SK-N-MC (cell line): ENCODE measurements around the gene BMP2K.
"Not testable (repeated sequence)": the region's sequence is repeated elsewhere in the genome, so short reads cannot be mapped to it uniquely, and the experiment has no call there.

Experiments
- DNase-seq: peaks from one replicate; pipeline ENCODE4 v3.0.0-alpha.2; 2011; ENCODE audit warnings: low read depth, low spot score
- H3K27ac ChIP-seq: fragments of 200-600 bp; sonication (generic); 2 replicates; pipeline ENCODE4 v1.5.1; 2016; ENCODE audit warnings: mixed run types
- H3K36me3 ChIP-seq: fragments of 200-600 bp; sonication (generic); 2 replicates; pipeline ENCODE4 v1.6.1; 2017; ENCODE audit warnings: antibody characterized with exemption, low read length, mixed read lengths; ENCODE audit not compliant: insufficient read depth
- H3K4me3 ChIP-seq: fragments of 200-600 bp; sonication (generic); 2 replicates; pipeline ENCODE4 v1.5.1; 2016
- H3K9ac ChIP-seq: fragments of 200-600 bp; sonication (generic); 2 replicates; pipeline ENCODE4 v1.8.0; 2017; ENCODE audit warnings: mixed run types, mixed read lengths; ENCODE audit not compliant: insufficient read length
- H3K9me3 ChIP-seq: fragments of 200-600 bp; sonication (generic); 2 replicates; pipeline ENCODE4 v1.6.1; 2017; ENCODE audit warnings: low read depth, mild to moderate bottlenecking, antibody characterized with exemption, low read length, moderate library complexity, mixed read lengths
- EZH2 ChIP-seq: fragments of 200-600 bp; sonication (generic); IDR thresholded peaks from one replicate; pipeline ENCODE4 v1.6.1; 2017; ENCODE audit warnings: antibody characterized with exemption
- FOXP2 ChIP-seq: optimal IDR thresholded peaks from 2 replicates; pipeline ENCODE3; 2011; ENCODE audit warnings: mild to moderate bottlenecking, moderate library complexity; ENCODE audit not compliant: insufficient read depth; ENCODE audit errors: extremely low read length, control extremely low read depth
- POLR2AphosphoS5 ChIP-seq: IDR thresholded peaks from 2 replicates; pipeline ENCODE4 v1.6.1; 2012; ENCODE audit warnings: mild to moderate bottlenecking, low read depth, low read length, borderline replicate concordance

The BMP2K gene

GRCh38 chr4:78809928-78810835 is 34.0 kb downstream of the BMP2K start:
- Histone ChIP-seq H3K9me3 (no peaks in the 10 kb centered on the region), H3K4me3 (no peak overlapping the region), H3K9ac (no peak overlapping the region), H3K27ac (no peak overlapping the region), H3K36me3 (no peaks in the 10 kb centered on the region)
- DNase-seq, result no peak
- no peak for TF ChIP-seq POLR2AphosphoS5

GRCh38 chr4:78811034-78811433 is 34.9 kb downstream of the BMP2K start:
- no peaks in the 10 kb centered on the region for H3K9me3 ChIP-seq
- DNase-seq, result no peak
- H3K36me3 ChIP-seq, result no peaks in the 10 kb centered on the region

GRCh38 chr4:78818530-78819079 is 42.5 kb downstream of the BMP2K start:
- H3K4me3 ChIP-seq, result no peak overlapping the region
- H3K27ac ChIP-seq, result no peak overlapping the region
- H3K36me3 ChIP-seq, result no peaks in the 10 kb centered on the region
- DNase-seq, result no peak
- TF ChIP-seq FOXP2, result no peak
- H3K9me3 ChIP-seq, result no peaks in the 10 kb centered on the region
- no peak overlapping the region for H3K9ac ChIP-seq

More at GRCh38 chr4:78811034-78811433, 34.9 kb downstream of the BMP2K start:
- H3K27ac ChIP-seq, result no peak overlapping the region
- no peak overlapping the region for H3K9ac ChIP-seq
- H3K4me3 ChIP-seq, result no peak overlapping the region
- TF ChIP-seq FOXP2 (no peak), POLR2AphosphoS5 (no peak), EZH2 (no peak)

GRCh38 chr4:78824001-78824400 is 47.9 kb downstream of the BMP2K start:
- no peak overlapping the region for H3K4me3 ChIP-seq

GRCh38 chr4:78827191-78827590 is 51.0 kb downstream of the BMP2K start:
- no peak overlapping the region for H3K4me3 ChIP-seq
- H3K9ac ChIP-seq, result no peak overlapping the region
- H3K36me3 ChIP-seq, result peaks cover 7% of the 10 kb centered on the region; the same call in 1 of the 2 replicates
- H3K27ac ChIP-seq, result no peak overlapping the region
- no peak for DNase-seq
- TF ChIP-seq POLR2AphosphoS5 (no peak), EZH2 (no peak), FOXP2 (no peak)
- no peaks in the 10 kb centered on the region for H3K9me3 ChIP-seq

More at GRCh38 chr4:78824001-78824400, 47.9 kb downstream of the BMP2K start:
- no peak overlapping the region for H3K9ac ChIP-seq
- H3K36me3 ChIP-seq, result peaks cover 6% of the 10 kb centered on the region; the same call in 1 of the 2 replicates
- DNase-seq, result no peak
- no peak for TF ChIP-seq POLR2AphosphoS5
- no peak for TF ChIP-seq FOXP2
- no peak for TF ChIP-seq EZH2
- H3K27ac ChIP-seq, result no peak overlapping the region
- no peaks in the 10 kb centered on the region for H3K9me3 ChIP-seq

GRCh38 chr4:78829296-78829695 is 53.1 kb downstream of the BMP2K start:
- no peaks in the 10 kb centered on the region for H3K9me3 ChIP-seq
- no peak for TF ChIP-seq EZH2
- TF ChIP-seq FOXP2, result no peak
- TF ChIP-seq POLR2AphosphoS5, result no peak
- no peak overlapping the region for H3K4me3 ChIP-seq
- no peak for DNase-seq
- no peak overlapping the region for H3K27ac ChIP-seq
- no peak overlapping the region for H3K9ac ChIP-seq
- peaks cover 7% of the 10 kb centered on the region; the same call in 1 of the 2 replicates for H3K36me3 ChIP-seq

- not testable (repeated sequence) for DNase-seq, H3K27ac ChIP-seq, H3K36me3 ChIP-seq, H3K4me3 ChIP-seq, H3K9me3 ChIP-seq, H3K9ac ChIP-seq
These were observed 63.5 kb downstream of the BMP2K start for GRCh38 chr4:78839676-78840075.

- H3K36me3 ChIP-seq, H3K27ac ChIP-seq, DNase-seq, H3K9ac ChIP-seq, H3K9me3 ChIP-seq, H3K4me3 ChIP-seq: not testable (repeated sequence)
These were observed 64.1 kb downstream of the BMP2K start for GRCh38 chr4:78840286-78840685.

- H3K9me3 ChIP-seq, result no peaks in the 10 kb centered on the region
- H3K27ac ChIP-seq, result no peak overlapping the region
- no peak overlapping the region for H3K9ac ChIP-seq
- no peaks in the 10 kb centered on the region for H3K36me3 ChIP-seq
- no peak overlapping the region for H3K4me3 ChIP-seq
- no peak for DNase-seq
- TF ChIP-seq FOXP2 (no peak), POLR2AphosphoS5 (no peak), EZH2 (no peak)
These were observed 69.3 kb downstream of the BMP2K start for GRCh38 chr4:78845472-78845871.
